ENCODE data around the gene ALK.

ALK gene

GRCh38 chr2:29567906-29568520 is 353.4 kb downstream of the ALK start:
- TF ChIP-seq TCF12 (IDR thresholded peaks at IDR 0.05; ENCODE audit: low read depth) (no peak), REST (IDR thresholded peaks at IDR 0.05; ENCODE audit: low read depth) (no peak), ZBTB7A (IDR thresholded peaks at IDR 0.05; ENCODE audit: low read depth) (no peak), TAF1 (IDR thresholded peaks at IDR 0.05; ENCODE audit: low read depth) (no peak), CEBPB (IDR thresholded peaks at IDR 0.05) (no peak), MAX (IDR thresholded peaks at IDR 0.05) (no peak), NFIC (IDR thresholded peaks at IDR 0.05) (no peak), FOXM1 (IDR thresholded peaks at IDR 0.05; ENCODE audit: borderline replicate concordance, low read depth) (no peak), USF1 (IDR thresholded peaks at IDR 0.05) (no peak), CREB1 (IDR thresholded peaks at IDR 0.05; ENCODE audit: low read depth) (no peak), TEAD4 (IDR thresholded peaks at IDR 0.05) (no peak), RAD21 (IDR thresholded peaks at IDR 0.05; ENCODE audit: low read depth) (no peak), EGR1 (IDR thresholded peaks at IDR 0.05) (no peak), EP300 (IDR thresholded peaks at IDR 0.05; ENCODE audit: borderline replicate concordance) (no peak), YY1 (IDR thresholded peaks at IDR 0.05; ENCODE audit: low read depth) (no peak)

GRCh38 chr2:29563697-29564096 is 357.7 kb downstream of the ALK start:
- no peak for TF ChIP-seq EP300 (IDR thresholded peaks at IDR 0.05; ENCODE audit: borderline replicate concordance)
- no peak for TF ChIP-seq YY1 (IDR thresholded peaks at IDR 0.05; ENCODE audit: low read depth)
- no peak for TF ChIP-seq TCF12 (IDR thresholded peaks at IDR 0.05; ENCODE audit: low read depth)
- TF ChIP-seq MAX (IDR thresholded peaks at IDR 0.05) = no peak
- TF ChIP-seq EGR1 (IDR thresholded peaks at IDR 0.05) = no peak
- TF ChIP-seq CEBPB (IDR thresholded peaks at IDR 0.05) = no peak
- no peak for TF ChIP-seq NFIC (IDR thresholded peaks at IDR 0.05)
- no peak for TF ChIP-seq TEAD4 (IDR thresholded peaks at IDR 0.05)
- no peak for TF ChIP-seq ZBTB7A (IDR thresholded peaks at IDR 0.05; ENCODE audit: low read depth)
- TF ChIP-seq RAD21 (IDR thresholded peaks at IDR 0.05; ENCODE audit: low read depth) = no peak
- no peak for TF ChIP-seq CREB1 (IDR thresholded peaks at IDR 0.05; ENCODE audit: low read depth)

- TF ChIP-seq USF1 (IDR thresholded peaks at IDR 0.05) (no peak), TEAD4 (IDR thresholded peaks at IDR 0.05) (no peak), TAF1 (IDR thresholded peaks at IDR 0.05; ENCODE audit: low read depth) (no peak), EGR1 (IDR thresholded peaks at IDR 0.05) (no peak), FOXM1 (IDR thresholded peaks at IDR 0.05; ENCODE audit: borderline replicate concordance, low read depth) (no peak)
Observed at GRCh38 chr2:29562896-29563295, 358.5 kb downstream of the ALK start.

GRCh38 chr2:29562319-29562718 is 359.1 kb downstream of the ALK start:
- no peak for TF ChIP-seq TEAD4 (IDR thresholded peaks at IDR 0.05)
- no peak for TF ChIP-seq TAF1 (IDR thresholded peaks at IDR 0.05; ENCODE audit: low read depth)
- TF ChIP-seq TCF12 (IDR thresholded peaks at IDR 0.05; ENCODE audit: low read depth) = no peak
- no peak for TF ChIP-seq USF1 (IDR thresholded peaks at IDR 0.05)
- TF ChIP-seq FOXM1 (IDR thresholded peaks at IDR 0.05; ENCODE audit: borderline replicate concordance, low read depth) = no peak
- TF ChIP-seq MAX (IDR thresholded peaks at IDR 0.05) = no peak

GRCh38 chr2:29561628-29562027 is 359.8 kb downstream of the ALK start:
- no peak for TF ChIP-seq USF1 (IDR thresholded peaks at IDR 0.05)
- no peak for TF ChIP-seq MAX (IDR thresholded peaks at IDR 0.05)
- TF ChIP-seq CREB1 (IDR thresholded peaks at IDR 0.05; ENCODE audit: low read depth) = no peak
- TF ChIP-seq TCF12 (IDR thresholded peaks at IDR 0.05; ENCODE audit: low read depth) = no peak
- TF ChIP-seq CEBPB (IDR thresholded peaks at IDR 0.05) = no peak
- TF ChIP-seq NFIC (IDR thresholded peaks at IDR 0.05) = no peak
- no peak for TF ChIP-seq REST (IDR thresholded peaks at IDR 0.05; ENCODE audit: low read depth)
- TF ChIP-seq TAF1 (IDR thresholded peaks at IDR 0.05; ENCODE audit: low read depth) = no peak
- TF ChIP-seq YY1 (IDR thresholded peaks at IDR 0.05; ENCODE audit: low read depth) = no peak
- TF ChIP-seq RAD21 (IDR thresholded peaks at IDR 0.05; ENCODE audit: low read depth) = no peak
- TF ChIP-seq EP300 (IDR thresholded peaks at IDR 0.05; ENCODE audit: borderline replicate concordance) = no peak
- no peak for TF ChIP-seq FOXM1 (IDR thresholded peaks at IDR 0.05; ENCODE audit: borderline replicate concordance, low read depth)

All from Ishikawa (cell line).